ENCODE data around the gene ACOX1. TPM values are rescaled to one million over a fixed set of nuclear protein-coding genes. Genes with fewer than 3 reads are reported as not detected.

Gene ACOX1
- total RNA-seq, 1 donor from 2014 or later, result 64.6 TPM

- DNase-seq (ENCODE audit: low spot score) (peak; percentile 47), ATAC-seq (no peak)
- intact Hi-C loops (cut with DNase I), result loop anchor here (5.0 kb wide), 1 partner anchor 103 kb away; no protein-coding TSS in a partner anchor
Measured at GRCh38 chr17:76009969-76010661, 31.1 kb upstream of the ACOX1 start.

- no peak for ATAC-seq
- intact Hi-C loops (cut with DNase I), result loop anchor here (5.0 kb wide), 1 partner anchor 102 kb away; no protein-coding TSS in a partner anchor
- DNase-seq (ENCODE audit: low spot score), result peak; percentile 55
Measured at GRCh38 chr17:76009447-76009846, 30.5 kb upstream of the ACOX1 start.

- DNase-seq (ENCODE audit: low spot score) (peak; percentile 51), ATAC-seq (no peak)
- intact Hi-C loops (cut with DNase I), result loop anchor here (5.0 kb wide), 1 partner anchor 102 kb away; no protein-coding TSS in a partner anchor
Measured at GRCh38 chr17:76008630-76009425, 29.9 kb upstream of the ACOX1 start.

- no peak for ATAC-seq
- intact Hi-C loops (cut with DNase I), result loop anchor here (5.0 kb wide), 1 partner anchor 101 kb away; no protein-coding TSS in a partner anchor
Measured at GRCh38 chr17:76008208-76008607, 29.2 kb upstream of the ACOX1 start.

GRCh38 chr17:76007850-76008165, 28.8 kb upstream of the ACOX1 start:
- intact Hi-C loops (cut with DNase I), result loop anchor here (5.0 kb wide), 1 partner anchor 101 kb away; no protein-coding TSS in a partner anchor
- DNase-seq (ENCODE audit: low spot score) (peak; percentile 57), ATAC-seq (no peak)

More at GRCh38 chr17:76008208-76008607, 29.2 kb upstream of the ACOX1 start:
- peak; percentile 45 for DNase-seq (ENCODE audit: low spot score)

GRCh38 chr17:76007131-76007849, 28.3 kb upstream of the ACOX1 start:
- intact Hi-C loops (cut with DNase I), result loop anchor here (5.0 kb wide), 1 partner anchor 100 kb away; no protein-coding TSS in a partner anchor
- DNase-seq (ENCODE audit: low spot score) (no peak), ATAC-seq (no peak)

GRCh38 chr17:76005263-76006149, 26.5 kb upstream of the ACOX1 start:
- DNase-seq (ENCODE audit: low spot score) (peak; percentile 94), ATAC-seq (peak; percentile 76)
- intact Hi-C loops (cut with DNase I), result loop anchor here (5.0 kb wide), 1 partner anchor 98 kb away; no protein-coding TSS in a partner anchor

GRCh38 chr17:76004750-76005262, 25.8 kb upstream of the ACOX1 start:
- DNase-seq (ENCODE audit: low spot score), result no peak
- intact Hi-C loops (cut with DNase I), result loop anchor here (5.0 kb wide), 1 partner anchor 98 kb away; no protein-coding TSS in a partner anchor
- peak; percentile 7 for ATAC-seq

GRCh38 chr17:76003915-76004314, 24.9 kb upstream of the ACOX1 start:
- intact Hi-C loops (cut with DNase I), result no loop called here
- DNase-seq (ENCODE audit: low spot score), result no peak
- ATAC-seq, result peak; percentile 28

- intact Hi-C loops (cut with DNase I), result no loop called here
- ATAC-seq (no peak), DNase-seq (ENCODE audit: low spot score) (no peak)
Measured at GRCh38 chr17:76002100-76002499, 23.1 kb upstream of the ACOX1 start.

GRCh38 chr17:76000755-76001521, 22.0 kb upstream of the ACOX1 start, which contains the start of gene CDK3:
Gene CDK3 (plus strand): TSS chr17:76000855. CDS start chr17:76001426, 571 bp downstream.
- DNase-seq (ENCODE audit: low spot score), result no peak
- ATAC-seq, result no peak
- intact Hi-C loops (cut with DNase I), result no loop called here

GRCh38 chr17:76000016-76000754, 21.2 kb upstream of the ACOX1 start:
- ATAC-seq (no peak), DNase-seq (ENCODE audit: low spot score) (no peak)
- intact Hi-C loops (cut with DNase I), result no loop called here

- ATAC-seq, result no peak
- intact Hi-C loops (cut with DNase I), result no loop called here
- no peak for DNase-seq (ENCODE audit: low spot score)
Measured at GRCh38 chr17:75998327-75998795, 19.4 kb upstream of the ACOX1 start.

- DNase-seq (ENCODE audit: low spot score) (no peak), ATAC-seq (peak; percentile 25)
- intact Hi-C loops (cut with DNase I), result no loop called here
Measured at GRCh38 chr17:75996665-75997590, 18.0 kb upstream of the ACOX1 start.

GRCh38 chr17:75995385-75995925, 16.5 kb upstream of the ACOX1 start:
- no peak for DNase-seq (ENCODE audit: low spot score)
- intact Hi-C loops (cut with DNase I), result no loop called here

More at GRCh38 chr17:75995385-75995925, 16.5 kb upstream of the ACOX1 start:
- no peak for ATAC-seq
